A549 (cell line): ENCODE results near the gene IL5. TPM values are rescaled to one million over a fixed set of nuclear protein-coding genes. Genes with fewer than 3 reads are reported as not detected.

ENCODE experiments used
- ATAC-seq, 2 experiments: fragments of 200-7000 bp in 1 of 2; fragments of >200 bp in 1 of 2; cut with Nextera tagmentation in 1 of 2; cut with Tn5 transposase in 1 of 2; 3 replicates each; pipeline versions ENCODE4 v1.8.0 to v1.9.1; 2018 to 2020; ENCODE audit warnings: mild to moderate bottlenecking in 1 of 2, moderate library complexity in 1 of 2
- CTCF ChIA-PET: fragments of 300-600 bp; sonication (Branson Sonifier 250); formaldehyde crosslinking; extraction: SDS; loops from one replicate; lab custom pipeline; 2021; ENCODE audit warnings: antibody characterized with exemption, inconsistent platforms; lab: Yijun Ruan, JAX
- POLR2A ChIA-PET: fragments of 350-600 bp; formaldehyde crosslinking; extraction: SDS; loops from one replicate; lab custom pipeline; 2021; ENCODE audit warnings: antibody characterized with exemption, inconsistent platforms; lab: Yijun Ruan, JAX
- DNase-seq, 2 experiments: peaks; one replicate each; pipeline versions ENCODE4 v3.0.0 to v3.0.0-alpha.2; 2011 to 2016; ENCODE audit warnings: low read depth in 1 of 2, low spot score in 1 of 2
- FAIRE-seq: peaks from 2 replicates; lab custom pipeline; 2011; peaks lifted over from hg19 to GRCh38; lab: Jason Lieb, UNC
- H3K27ac ChIP-seq, 2 experiments: fragments of >200 bp; sonication (Bioruptor Twin); formaldehyde crosslinking; 3 replicates each; pipeline ENCODE4 v1.5.1; 2016 to 2017
- H3K4me1 ChIP-seq: fragments of >200 bp; sonication (Bioruptor Twin); formaldehyde crosslinking; 3 replicates; pipeline ENCODE4 v1.6.1; 2016
- H3K4me2 ChIP-seq: fragments of >200 bp; sonication (Bioruptor Twin); formaldehyde crosslinking; 3 replicates; pipeline ENCODE4 v1.6.1; 2016
- H3K4me3 ChIP-seq: fragments of >200 bp; sonication (Bioruptor Twin); formaldehyde crosslinking; 3 replicates; pipeline ENCODE4 v1.5.1; 2016
- H3K9me3 ChIP-seq: fragments of >200 bp; sonication (Bioruptor Twin); formaldehyde crosslinking; 3 replicates; pipeline ENCODE4 v1.6.1; 2016
- ATOH8 ChIP-seq: fragments of 250-450 bp; sonication (Bioruptor Pico); IDR thresholded peaks from 2 replicates; pipeline ENCODE4 v1.5.0; 2020; ENCODE audit warnings: low read depth, mild to moderate bottlenecking, moderate library complexity
- CBX8 ChIP-seq: fragments of 200-600 bp; sonication (generic); IDR thresholded peaks from 2 replicates; pipeline ENCODE4 v1.6.1; 2016
- CHD2 ChIP-seq: fragments of 150-350 bp; IDR thresholded peaks from 2 replicates; pipeline ENCODE4 v1.6.1; 2014; ENCODE audit warnings: low read length; ENCODE audit not compliant: partially characterized antibody
- CHD4 ChIP-seq: fragments of 200-600 bp; sonication (generic); IDR thresholded peaks from 2 replicates; pipeline ENCODE4 v1.6.1; 2016; ENCODE audit warnings: antibody characterized with exemption, mild to moderate bottlenecking, borderline replicate concordance
- EHF ChIP-seq: fragments of 250-450 bp; sonication (Bioruptor Pico); IDR thresholded peaks from 2 replicates; pipeline ENCODE4 v1.5.0; 2020; ENCODE audit warnings: mild to moderate bottlenecking
- ELK1 ChIP-seq: fragments of 150-350 bp; IDR thresholded peaks from 2 replicates; pipeline ENCODE4 v1.6.1; 2014; ENCODE audit warnings: low read depth, mild to moderate bottlenecking, low read length
- EP300 ChIP-seq, 2 experiments: fragments of >200 bp; sonication (Bioruptor Twin); formaldehyde crosslinking; IDR thresholded peaks; 2 replicates in 1 of 2; 3 replicates in 1 of 2; pipeline ENCODE4 v1.6.1; 2016 to 2017
- FOSB ChIP-seq: fragments of 250-450 bp; sonication (Bioruptor Pico); IDR thresholded peaks from 2 replicates; pipeline ENCODE4 v1.5.0; 2020; ENCODE audit warnings: mild to moderate bottlenecking, moderate library complexity
- FOSL2 ChIP-seq, 2 experiments: fragments of 450-650 bp in 1 of 2; fragments of >200 bp in 1 of 2; sonication (Bioruptor Twin) in 1 of 2; formaldehyde crosslinking; IDR thresholded peaks; 2 replicates each; pipeline versions ENCODE4 v1.5.0 to v1.6.1; 2016 to 2020; ENCODE audit warnings: mild to moderate bottlenecking in 1 of 2, moderate library complexity in 1 of 2
- GATA3 ChIP-seq: IDR thresholded peaks from 2 replicates; pipeline ENCODE4 v1.6.1; 2012; ENCODE audit warnings: borderline replicate concordance
- HES2 ChIP-seq: fragments of >200 bp; sonication (Bioruptor Twin); formaldehyde crosslinking; IDR thresholded peaks from 2 replicates; pipeline ENCODE4 v1.6.1; 2016
- HEYL ChIP-seq: fragments of 250-450 bp; sonication (Bioruptor Pico); IDR thresholded peaks from 2 replicates; pipeline ENCODE4 v1.8.0; 2021; ENCODE audit warnings: mild to moderate bottlenecking, moderate library complexity
- HOXA7 ChIP-seq: fragments of 250-450 bp; sonication (Bioruptor Pico); IDR thresholded peaks from 2 replicates; pipeline ENCODE4 v1.5.0; 2020; ENCODE audit warnings: mild to moderate bottlenecking, moderate library complexity
- HOXB5 ChIP-seq: fragments of 250-450 bp; sonication (Bioruptor Pico); IDR thresholded peaks from 2 replicates; pipeline ENCODE4 v1.5.0; 2020; ENCODE audit warnings: mild to moderate bottlenecking, moderate library complexity
- JUNB ChIP-seq: fragments of >200 bp; sonication (Bioruptor Twin); formaldehyde crosslinking; IDR thresholded peaks from 2 replicates; pipeline ENCODE4 v1.6.1; 2016
- KDM5A ChIP-seq: fragments of 200-600 bp; sonication (generic); IDR thresholded peaks from 2 replicates; pipeline ENCODE4 v1.6.1; 2016; ENCODE audit warnings: antibody characterized with exemption, mild to moderate bottlenecking
- MAFK ChIP-seq: fragments of 450-650 bp; IDR thresholded peaks from 2 replicates; pipeline ENCODE4 v1.6.1; 2014; ENCODE audit not compliant: partially characterized antibody
- MAX ChIP-seq: IDR thresholded peaks from 2 replicates; pipeline ENCODE4 v1.6.1; 2012
- MAZ ChIP-seq: fragments of 150-350 bp; IDR thresholded peaks from 2 replicates; pipeline ENCODE4 v1.6.1; 2014; ENCODE audit warnings: antibody characterized with exemption, low read depth, low read length, borderline replicate concordance
- MYC ChIP-seq: IDR thresholded peaks from 2 replicates; pipeline ENCODE4 v1.6.1; 2012; ENCODE audit warnings: mild to moderate bottlenecking, inconsistent platforms, low read length, improper control_type of control experiment, borderline replicate concordance
- NFE2L2 ChIP-seq: fragments of 150-350 bp; conservative IDR thresholded peaks from 2 replicates; pipeline ENCODE4 v1.6.1; 2014; ENCODE audit warnings: low read length
- NPAS2 ChIP-seq: fragments of 250-450 bp; sonication (Bioruptor Pico); IDR thresholded peaks from 2 replicates; pipeline ENCODE4 v1.8.0; 2022; ENCODE audit warnings: mild to moderate bottlenecking, moderate library complexity, borderline replicate concordance
- POLR2A ChIP-seq: IDR thresholded peaks from 2 replicates; pipeline ENCODE4 v1.6.1; 2012; ENCODE audit warnings: mild to moderate bottlenecking, low read length
- RAD21 ChIP-seq, 2 experiments: fragments of >200 bp in 1 of 2; sonication (Bioruptor Twin) in 1 of 2; formaldehyde crosslinking in 1 of 2; IDR thresholded peaks in 1 of 2; conservative IDR thresholded peaks in 1 of 2; 2 replicates in 1 of 2; 3 replicates in 1 of 2; pipeline ENCODE4 v1.6.1; 2012 to 2018; ENCODE audit warnings: inconsistent platforms in 1 of 2
- RCOR1 ChIP-seq: fragments of 150-350 bp; IDR thresholded peaks from 2 replicates; pipeline ENCODE4 v1.6.1; 2014; ENCODE audit warnings: antibody characterized with exemption, low read length, low read depth
- SREBF2 ChIP-seq: fragments of 450-650 bp; IDR thresholded peaks from 2 replicates; pipeline ENCODE4 v1.6.1; 2014; ENCODE audit warnings: mild to moderate bottlenecking, moderate library complexity
- TFCP2L1 ChIP-seq: fragments of 250-450 bp; sonication (Bioruptor Pico); IDR thresholded peaks from 2 replicates; pipeline ENCODE4 v1.5.0; 2021; ENCODE audit warnings: mild to moderate bottlenecking
- USF2 ChIP-seq: fragments of 450-650 bp; IDR thresholded peaks from 2 replicates; pipeline ENCODE4 v1.6.1; 2014; ENCODE audit warnings: antibody characterized with exemption
- ZC3H11A ChIP-seq: fragments of 450-650 bp; IDR thresholded peaks from 2 replicates; pipeline ENCODE4 v1.6.1; 2014; ENCODE audit warnings: antibody characterized with exemption, mild to moderate bottlenecking
- ZNF302 ChIP-seq: fragments of 250-450 bp; sonication (Bioruptor Pico); IDR thresholded peaks from 2 replicates; pipeline ENCODE4 v1.9.0; 2021; ENCODE audit warnings: inconsistent platforms, mild to moderate bottlenecking, moderate library complexity
- WGBS: methylation state at CpG from one replicate; pipeline ENCODE4 v1.1.6; 2017; ENCODE audit errors: missing lambda C conversion rate; 5-methylcytosine and 5-hydroxymethylcytosine counted together
- polyA plus RNA-seq, 4 experiments: library from polyadenylated mRNA; depleted of rRNA in 3 of 4; stranded (reverse); fragments of >200 nt; fragmentation: RNase III in 1 of 4; extraction: RNeasy Plus Mini Kit Qiagen cat#74134 plus additional on column Dnase treatment in 1 of 4; gene quantifications; 2 replicates in 3 of 4; 3 replicates in 1 of 4; pipeline ENCODE4 v1.2.3, GENCODE V29; 2011 to 2017

IL5 gene
- polyA plus RNA-seq, 2 of the 4 experiments (the other 2 are of a cell fraction), result not detected

GRCh38 chr5:132498686-132499271, 44.5 kb downstream of the IL5 start:
- no peak for FAIRE-seq
- peaks cover 48% of the 10 kb centered on the region for H3K4me1 ChIP-seq
- no peak for TF ChIP-seq JUNB
- no peak for TF ChIP-seq ZC3H11A
- no peak for TF ChIP-seq CHD2
- no peak for TF ChIP-seq FOSB (CRISPR knock-in tag)
- TF ChIP-seq EP300 (IDR thresholded peaks at IDR 0.05), result no peak
- no peak for TF ChIP-seq MAFK
- no peak for TF ChIP-seq TFCP2L1 (CRISPR knock-in tag)
- no peak for TF ChIP-seq USF2
- TF ChIP-seq CBX8, result no peak
- TF ChIP-seq KDM5A, result no peak
- no peak for TF ChIP-seq ELK1
- no peak for TF ChIP-seq RCOR1
- TF ChIP-seq CHD4, result no peak
- no peak for TF ChIP-seq EHF
- no peak for TF ChIP-seq ATOH8 (CRISPR knock-in tag)
- TF ChIP-seq HOXA7, result no peak
- TF ChIP-seq HES2, result no peak
- ATAC-seq, result no peak
- H3K4me2 ChIP-seq, result peak overlapping the region; percentile 90
- ChIA-PET POLR2A (interaction anchor here (1.0 to 4.6 kb wide), 4 partner anchors 84 to 205 kb away, joined by 3 to 49 read pairs (median 5); partner anchors contain the start of gene SLC22A4), CTCF (interaction anchor here (0.8 to 12.9 kb wide), 11 partner anchors 8 to 129 kb away, joined by 3 to 217 read pairs (median 13); partner anchors contain the start of genes IRF1 and SLC22A5)
- H3K27ac ChIP-seq, result peak overlapping the region; percentile 88 to 97; a peak in 5 of 6 replicates
- H3K4me3 ChIP-seq, result no peak overlapping the region
- no peak for DNase-seq
- H3K9me3 ChIP-seq, result no peaks in the 10 kb centered on the region
- WGBS, result 85% methylated on average over 4 of the region's 4 CpGs

GRCh38 chr5:132498152-132498551, 45.2 kb downstream of the IL5 start:
- ATAC-seq (peak in 1 of 2 experiments; percentile 1; a peak in 2 of 6 replicates), FAIRE-seq (no peak), DNase-seq (peak; percentile 59 to 76)
- CTCF ChIA-PET, result interaction anchor here (0.6 to 12.9 kb wide), 9 partner anchors 8 to 322 kb away, joined by 3 to 217 read pairs (median 5); partner anchors contain the start of gene IRF1
- POLR2A ChIA-PET, result interaction anchor here (1.0 to 4.6 kb wide), 7 partner anchors 17 to 204 kb away, joined by 3 to 49 read pairs (median 4); partner anchors contain the start of genes RAD50 and SLC22A4
- H3K4me3 ChIP-seq, result no peak overlapping the region
- no peak for TF ChIP-seq CHD4
- no peak for TF ChIP-seq FOSL2 (IDR thresholded peaks at IDR 0.05)
- TF ChIP-seq FOSL2 (CRISPR knock-in tag; IDR thresholded peaks at IDR 0.05), result peak; percentile 46; the same call in 1 of the 2 replicates
- TF ChIP-seq HOXB5, result 0 out of 2 replicates have a peak, but pooled peaks have one; percentile 13
- 45% methylated on average over 3 of the region's 3 CpGs for WGBS
- H3K4me2 ChIP-seq, result peak overlapping the region; percentile 90
- H3K4me1 ChIP-seq, result peaks cover 48% of the 10 kb centered on the region
- no peaks in the 10 kb centered on the region for H3K9me3 ChIP-seq
- peak overlapping the region; percentile 88 to 97 for H3K27ac ChIP-seq

GRCh38 chr5:132497488-132497997, 45.8 kb downstream of the IL5 start:
- peak; percentile 36 to 55 for ATAC-seq
- peak overlapping the region; percentile 90 for H3K4me2 ChIP-seq
- 9% methylated on average over 6 of the region's 6 CpGs for WGBS
- POLR2A ChIA-PET, result interaction anchor here (1.0 to 4.6 kb wide), 10 partner anchors 17 to 323 kb away, joined by 3 to 49 read pairs (median 4); partner anchors contain the start of genes RAD50, SLC22A4 and SLC22A5
- CTCF ChIA-PET, result interaction anchor here (0.6 to 12.9 kb wide), 9 partner anchors 8 to 323 kb away, joined by 3 to 217 read pairs (median 13); no protein-coding TSS in a partner anchor
- peaks cover 48% of the 10 kb centered on the region for H3K4me1 ChIP-seq
- H3K27ac ChIP-seq, result peak overlapping the region; percentile 88 to 97
- H3K4me3 ChIP-seq, result peak overlapping the region; percentile 56
- FAIRE-seq, result peak; percentile 7
- no peaks in the 10 kb centered on the region for H3K9me3 ChIP-seq
- peak; percentile 82 to 92 for DNase-seq
- TF ChIP-seq POLR2A (peak; percentile 8; the same call in 1 of the 2 replicates), HEYL (CRISPR knock-in tag) (no peak), NFE2L2 (no peak), RAD21 (conservative IDR thresholded peaks at IDR 0.05 in 1 of 2, IDR thresholded peaks at IDR 0.05 in 1 of 2) (no peak), HOXB5 (no peak), ZNF302 (CRISPR knock-in tag) (no peak), KDM5A (no peak), SREBF2 (no peak), NPAS2 (CRISPR knock-in tag) (no peak), MYC (no peak), MAZ (no peak), HES2 (no peak), GATA3 (peak; percentile 24; the same call in 1 of the 2 replicates), MAX (no peak; the same call in 1 of the 2 replicates), FOSB (CRISPR knock-in tag) (no peak), FOSL2 (IDR thresholded peaks at IDR 0.05) (no peak), FOSL2 (CRISPR knock-in tag; IDR thresholded peaks at IDR 0.05) (peak; percentile 73)
